ENCODE measurements around the gene SH3PXD2A.
A peak's percentile ranks its signal among the peaks of the same experiment; 100 is the strongest.

Gene SH3PXD2A, protein sequence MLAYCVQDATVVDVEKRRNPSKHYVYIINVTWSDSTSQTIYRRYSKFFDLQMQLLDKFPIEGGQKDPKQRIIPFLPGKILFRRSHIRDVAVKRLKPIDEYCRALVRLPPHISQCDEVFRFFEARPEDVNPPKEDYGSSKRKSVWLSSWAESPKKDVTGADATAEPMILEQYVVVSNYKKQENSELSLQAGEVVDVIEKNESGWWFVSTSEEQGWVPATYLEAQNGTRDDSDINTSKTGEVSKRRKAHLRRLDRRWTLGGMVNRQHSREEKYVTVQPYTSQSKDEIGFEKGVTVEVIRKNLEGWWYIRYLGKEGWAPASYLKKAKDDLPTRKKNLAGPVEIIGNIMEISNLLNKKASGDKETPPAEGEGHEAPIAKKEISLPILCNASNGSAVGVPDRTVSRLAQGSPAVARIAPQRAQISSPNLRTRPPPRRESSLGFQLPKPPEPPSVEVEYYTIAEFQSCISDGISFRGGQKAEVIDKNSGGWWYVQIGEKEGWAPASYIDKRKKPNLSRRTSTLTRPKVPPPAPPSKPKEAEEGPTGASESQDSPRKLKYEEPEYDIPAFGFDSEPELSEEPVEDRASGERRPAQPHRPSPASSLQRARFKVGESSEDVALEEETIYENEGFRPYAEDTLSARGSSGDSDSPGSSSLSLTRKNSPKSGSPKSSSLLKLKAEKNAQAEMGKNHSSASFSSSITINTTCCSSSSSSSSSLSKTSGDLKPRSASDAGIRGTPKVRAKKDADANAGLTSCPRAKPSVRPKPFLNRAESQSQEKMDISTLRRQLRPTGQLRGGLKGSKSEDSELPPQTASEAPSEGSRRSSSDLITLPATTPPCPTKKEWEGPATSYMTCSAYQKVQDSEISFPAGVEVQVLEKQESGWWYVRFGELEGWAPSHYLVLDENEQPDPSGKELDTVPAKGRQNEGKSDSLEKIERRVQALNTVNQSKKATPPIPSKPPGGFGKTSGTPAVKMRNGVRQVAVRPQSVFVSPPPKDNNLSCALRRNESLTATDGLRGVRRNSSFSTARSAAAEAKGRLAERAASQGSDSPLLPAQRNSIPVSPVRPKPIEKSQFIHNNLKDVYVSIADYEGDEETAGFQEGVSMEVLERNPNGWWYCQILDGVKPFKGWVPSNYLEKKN

DNA sequence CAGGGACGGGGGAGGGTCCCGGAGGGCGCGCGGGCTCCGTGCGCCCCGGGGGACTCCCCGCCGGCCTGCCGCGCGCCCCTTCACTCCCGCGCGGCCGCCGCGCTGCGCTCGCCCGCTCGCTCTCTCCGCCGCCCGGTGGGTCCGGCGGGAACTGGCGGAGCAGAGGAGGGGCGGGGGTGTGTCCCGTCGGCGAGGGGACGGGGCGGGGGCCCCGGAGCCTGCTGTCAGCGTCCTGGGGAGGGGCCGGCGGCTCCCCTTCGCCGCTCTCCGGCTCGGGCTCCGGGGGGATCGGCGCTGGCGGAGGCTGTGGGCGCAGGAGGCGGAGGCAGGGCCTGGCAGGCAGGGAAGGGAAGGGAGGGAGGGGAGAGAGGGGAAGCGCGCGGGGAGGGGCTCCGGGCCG, at the start of gene SH3PXD2A:
SH3PXD2A (minus strand) TSS at position 153 of the 400 bp plus-strand sequence. CDS start 310 bp downstream, outside the sequence.
- peak; percentile 69 for DNase-seq (ENCODE audit: low spot score)

DNA sequence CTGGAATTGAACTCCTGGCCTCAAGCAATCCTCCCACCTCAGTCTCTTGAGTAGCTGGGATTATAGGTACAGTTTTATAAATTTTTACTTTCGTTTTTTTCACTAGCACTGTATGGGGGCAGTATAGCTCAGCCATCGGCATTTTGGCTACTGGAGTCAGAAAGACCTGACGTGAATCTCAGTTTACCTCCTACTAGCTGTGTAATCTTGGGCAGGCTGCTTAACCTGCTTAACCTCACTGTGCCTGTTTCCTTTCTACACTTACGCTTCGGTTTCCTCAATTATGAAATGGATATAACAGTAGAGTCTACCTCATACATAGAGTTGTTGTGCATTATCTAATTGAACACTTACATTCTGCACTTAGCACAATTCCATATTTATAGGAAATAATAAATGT, 45.9 kb upstream of the SH3PXD2A start:
- no peak for DNase-seq (ENCODE audit: low spot score)

DNA sequence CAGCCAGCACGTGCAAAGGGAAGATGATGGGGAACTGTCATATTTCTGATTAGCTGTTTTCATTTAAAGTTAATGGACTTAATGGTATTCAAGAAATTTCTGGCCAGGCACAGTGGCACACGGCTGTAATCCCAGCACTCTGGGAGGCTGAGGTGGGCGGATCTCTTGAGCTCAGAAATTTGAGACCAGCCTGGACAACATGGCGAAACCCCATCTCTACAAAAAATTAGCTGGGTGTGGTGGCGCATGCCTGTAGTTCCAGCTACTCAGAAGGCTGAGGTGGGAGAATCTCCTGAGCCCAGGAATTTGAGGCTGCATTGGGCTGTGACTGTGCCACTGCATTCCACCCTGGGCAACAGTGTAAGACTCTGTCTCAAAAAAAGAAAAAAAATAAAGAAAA, 43.9 kb upstream of the SH3PXD2A start:
- DNase-seq (ENCODE audit: low spot score): no peak

DNA sequence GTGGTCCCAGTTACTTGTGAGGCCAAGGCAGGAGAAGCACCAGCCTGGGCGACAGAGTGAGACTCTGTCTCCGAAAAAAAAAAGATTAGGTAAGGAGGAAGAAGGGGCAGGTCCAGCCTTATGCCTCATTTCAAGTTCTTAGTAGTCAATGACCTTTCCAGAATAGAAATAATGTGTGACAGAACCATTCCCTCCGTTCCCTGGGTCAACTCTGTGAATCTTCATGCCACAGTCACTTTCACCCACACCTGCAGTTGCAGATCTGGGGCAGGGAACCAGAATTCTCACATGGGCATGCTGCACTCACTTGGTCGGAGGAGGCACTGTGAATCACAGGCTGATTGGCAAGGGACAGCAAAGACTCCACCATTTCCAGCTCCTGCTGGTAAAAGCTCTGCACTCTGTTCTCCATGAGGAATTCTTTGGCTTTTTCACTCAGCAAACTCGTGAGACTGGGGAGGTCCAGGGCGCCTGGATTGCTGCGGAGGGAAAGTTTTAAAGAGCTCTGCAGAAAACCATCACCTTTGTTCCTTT, 41.9 kb upstream of the SH3PXD2A start:
- no peak for DNase-seq (ENCODE audit: low spot score)

DNA sequence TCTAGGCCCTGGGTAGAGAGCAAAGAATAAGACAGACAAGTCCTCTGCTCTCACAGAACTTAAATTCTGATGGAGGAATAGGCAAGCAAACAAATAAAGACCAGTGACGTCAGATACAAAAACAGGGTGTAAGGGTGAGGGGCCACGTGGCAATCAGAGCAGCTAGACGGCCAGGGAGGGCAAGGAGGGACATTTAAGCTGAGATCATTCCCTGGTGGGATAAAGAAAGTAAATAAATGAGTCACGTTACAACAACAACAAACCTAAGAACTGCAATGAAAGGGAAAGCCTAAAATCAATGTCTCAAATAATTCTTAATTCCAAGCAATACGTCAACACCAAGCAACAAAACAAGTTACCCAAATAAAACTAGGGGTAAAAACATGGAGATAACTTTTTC, 40.8 kb upstream of the SH3PXD2A start:
- DNase-seq (ENCODE audit: low spot score): no peak

DNA sequence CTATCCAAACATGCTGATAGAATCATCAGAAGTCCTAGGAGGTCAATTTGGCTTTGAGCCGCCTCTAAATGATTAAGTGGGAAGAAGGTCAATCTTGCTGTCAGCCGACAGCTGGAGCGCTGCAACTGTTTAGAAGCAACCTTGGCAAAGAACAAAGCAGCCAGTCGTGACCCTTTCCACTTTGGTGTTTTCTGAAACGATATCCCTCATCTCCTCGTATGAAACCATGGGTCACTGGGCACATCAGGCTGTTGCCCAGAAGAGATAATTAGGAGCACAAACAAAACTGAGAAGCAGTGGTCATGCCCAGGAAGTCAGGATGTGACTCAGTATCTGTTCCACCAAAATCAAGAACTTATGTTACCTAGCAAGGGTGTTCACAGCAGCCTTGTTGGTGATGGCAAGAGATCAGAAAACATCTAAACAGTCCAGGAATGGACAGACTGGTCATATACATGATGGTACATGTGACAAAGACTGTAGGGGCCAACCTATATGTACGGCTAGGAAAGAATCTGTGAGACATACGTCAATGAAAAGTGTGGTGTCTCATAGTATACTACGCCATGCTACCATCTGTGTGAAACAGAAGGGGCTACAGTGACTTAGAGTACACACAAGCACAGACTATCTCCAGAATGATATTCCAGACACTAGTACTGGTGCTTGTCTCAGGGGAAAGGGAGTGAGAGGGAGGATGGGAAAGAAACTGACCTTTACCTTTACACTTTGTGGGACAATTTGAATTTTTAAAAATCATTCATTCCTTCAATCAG, 40.2 kb upstream of the SH3PXD2A start:
- no peak for DNase-seq (ENCODE audit: low spot score)

DNA sequence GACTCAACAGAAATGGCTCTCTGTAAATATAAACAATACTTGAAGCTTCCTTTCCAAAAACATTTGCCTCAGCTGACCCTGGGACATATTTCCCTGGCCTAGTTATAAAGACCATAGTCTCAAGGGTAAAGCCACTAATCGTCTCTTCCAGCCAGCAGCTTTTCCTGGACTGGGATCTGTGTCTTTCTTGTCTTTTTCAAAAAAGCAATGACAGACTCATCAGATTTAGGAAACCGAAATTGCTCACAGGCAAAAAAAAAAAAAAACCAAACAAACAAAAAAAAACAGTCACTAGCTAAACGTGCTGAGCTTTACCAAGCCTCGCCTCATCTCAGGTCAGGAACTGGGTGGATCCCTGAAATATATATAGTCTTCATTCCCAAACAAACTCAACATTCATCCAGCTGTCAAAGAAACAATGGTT, 39.1 kb upstream of the SH3PXD2A start:
- DNase-seq (ENCODE audit: low spot score): no peak

DNA sequence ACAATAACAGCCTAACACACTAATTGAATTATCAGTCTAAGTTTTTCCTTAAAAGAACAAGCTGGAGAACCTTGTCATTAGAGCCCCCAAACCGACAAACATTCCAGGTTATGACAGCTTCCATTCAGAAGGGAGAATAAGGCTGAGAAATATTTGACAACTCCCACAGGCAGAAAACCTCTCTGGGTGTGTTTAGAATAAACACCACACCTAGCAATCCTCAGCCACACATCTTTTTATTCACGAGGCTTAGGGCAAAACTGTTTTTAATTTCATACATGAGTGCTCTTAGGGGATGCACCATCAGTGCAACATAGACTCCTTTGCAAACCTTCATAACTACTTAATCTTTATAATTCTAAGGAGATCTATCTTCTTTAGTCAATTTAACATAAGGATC, 38.4 kb upstream of the SH3PXD2A start:
- no peak for DNase-seq (ENCODE audit: low spot score)

DNA sequence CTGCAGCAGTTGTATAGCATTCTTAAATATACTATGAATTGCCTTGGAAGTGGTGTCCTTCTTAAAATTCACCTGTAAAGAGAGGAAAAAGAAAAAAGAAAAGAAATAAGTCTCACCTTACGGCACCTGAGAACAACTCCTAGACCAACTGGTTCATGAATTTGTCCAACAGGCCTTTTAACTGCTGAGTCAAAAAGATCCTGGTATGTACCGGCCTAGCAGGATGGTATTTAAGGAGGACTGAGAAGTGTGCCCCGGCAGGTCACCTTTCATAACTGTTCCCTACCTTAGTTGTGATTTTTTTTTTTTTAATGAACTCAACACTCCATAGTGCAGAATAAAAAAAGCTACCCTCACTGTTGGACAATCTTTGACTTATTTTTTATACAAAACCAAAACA, 36.8 kb upstream of the SH3PXD2A start:
- no peak for DNase-seq (ENCODE audit: low spot score)

DNA sequence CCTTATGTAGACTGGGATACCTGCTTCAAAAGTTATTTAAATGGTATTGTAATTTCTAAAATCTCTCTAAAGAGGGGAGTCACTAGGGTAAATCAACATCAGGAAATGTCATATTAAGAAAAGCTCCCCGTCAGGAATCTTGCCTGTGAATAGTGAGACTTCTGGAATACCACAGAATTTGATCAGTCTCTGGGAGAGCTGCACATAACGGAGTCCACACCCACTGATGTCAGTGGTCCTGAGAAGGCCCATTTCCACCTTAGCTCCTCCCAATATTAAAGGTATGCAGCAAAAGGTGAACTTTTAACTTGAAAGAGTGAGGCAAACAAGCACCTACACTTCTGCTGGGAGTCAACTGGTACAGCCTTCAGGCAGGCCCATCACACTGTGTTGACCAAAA, 35.3 kb upstream of the SH3PXD2A start:
- no peak for DNase-seq (ENCODE audit: low spot score)

DNA sequence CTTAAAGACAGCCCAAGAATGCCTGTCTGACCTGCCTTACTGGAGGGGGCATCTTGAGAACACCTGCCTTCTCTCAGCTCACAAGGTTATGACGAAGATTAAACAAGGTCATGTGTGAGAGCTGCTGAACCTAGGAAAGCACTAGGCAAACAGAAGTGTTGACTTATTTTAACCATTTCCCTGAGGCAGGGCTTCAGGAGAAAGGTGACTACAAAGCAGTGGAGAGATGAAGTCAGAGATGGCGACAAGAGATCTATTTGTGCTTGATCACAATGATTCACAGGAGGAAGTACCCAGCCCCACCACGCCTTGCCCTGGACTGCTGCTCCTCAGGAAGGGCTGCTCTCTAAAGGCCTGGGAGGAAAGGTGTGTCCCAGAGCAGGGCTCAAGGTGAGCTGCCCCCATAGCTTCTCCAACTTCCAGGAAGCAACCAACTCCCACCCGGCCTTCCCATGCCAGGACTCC, 34.9 kb upstream of the SH3PXD2A start:
- no peak for DNase-seq (ENCODE audit: low spot score)

DNA sequence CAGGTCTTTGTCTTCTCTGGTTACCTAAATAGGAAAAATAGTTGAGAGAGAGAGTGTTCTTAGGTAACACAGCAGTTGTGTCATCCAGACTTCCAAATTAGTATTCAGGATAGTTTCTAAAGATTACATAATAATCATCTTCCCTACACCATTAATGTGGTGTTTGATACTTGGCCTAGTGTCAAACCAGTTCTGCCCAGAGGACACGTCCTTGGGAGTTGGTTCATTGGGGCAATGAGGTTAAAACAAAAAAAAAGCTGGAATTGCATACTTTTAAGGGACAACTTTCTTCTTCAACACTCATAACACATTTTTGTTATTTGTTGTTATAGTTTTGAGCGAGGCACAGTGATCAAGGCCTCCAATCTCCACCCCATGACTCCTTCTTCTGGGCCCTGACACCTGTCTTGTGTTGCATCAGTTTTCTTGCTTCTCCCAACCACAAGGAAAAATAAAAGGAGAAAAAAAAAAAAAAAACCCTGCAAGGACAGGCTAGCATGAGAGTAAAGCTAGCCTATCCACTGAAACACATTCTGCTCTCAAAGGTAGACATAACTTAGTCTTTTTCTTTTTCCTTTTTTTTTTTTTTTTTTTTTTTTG, 33.8 kb upstream of the SH3PXD2A start:
- DNase-seq (ENCODE audit: low spot score): no peak

DNA sequence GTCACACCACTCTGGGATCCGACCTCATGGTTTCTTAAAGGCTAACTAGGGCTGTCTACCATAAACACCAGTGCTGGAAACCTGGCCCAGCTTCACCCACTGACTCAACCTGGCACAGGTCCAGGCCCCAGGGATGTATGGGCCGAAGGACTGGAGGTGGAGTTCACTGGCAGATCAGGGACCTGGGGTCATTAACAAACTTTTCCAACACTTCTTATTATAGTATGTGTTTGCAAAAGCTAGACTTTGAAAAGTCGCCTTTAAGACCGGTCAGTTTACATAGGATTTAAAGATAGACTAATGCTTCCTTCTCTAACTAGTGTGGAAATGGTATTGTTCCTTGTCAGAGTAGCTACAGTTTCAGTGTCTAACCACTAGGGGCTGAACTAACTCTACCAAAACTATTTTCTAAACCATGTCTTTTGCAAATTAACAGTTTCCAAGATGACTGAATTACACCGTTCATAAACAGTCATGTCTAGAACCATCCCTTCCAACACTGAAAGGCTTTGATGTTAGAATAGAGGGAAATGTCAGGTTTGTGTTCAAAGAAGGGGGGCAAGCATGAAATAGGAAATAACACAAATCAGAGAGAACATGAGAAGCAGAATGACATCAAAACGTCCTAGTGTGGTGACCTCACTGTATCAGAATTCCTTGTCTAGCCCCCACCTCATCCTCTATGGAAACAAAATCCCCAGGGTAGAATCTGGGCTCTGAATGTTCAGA, 32.9 kb upstream of the SH3PXD2A start:
- DNase-seq (ENCODE audit: low spot score): peak; percentile 37

DNA sequence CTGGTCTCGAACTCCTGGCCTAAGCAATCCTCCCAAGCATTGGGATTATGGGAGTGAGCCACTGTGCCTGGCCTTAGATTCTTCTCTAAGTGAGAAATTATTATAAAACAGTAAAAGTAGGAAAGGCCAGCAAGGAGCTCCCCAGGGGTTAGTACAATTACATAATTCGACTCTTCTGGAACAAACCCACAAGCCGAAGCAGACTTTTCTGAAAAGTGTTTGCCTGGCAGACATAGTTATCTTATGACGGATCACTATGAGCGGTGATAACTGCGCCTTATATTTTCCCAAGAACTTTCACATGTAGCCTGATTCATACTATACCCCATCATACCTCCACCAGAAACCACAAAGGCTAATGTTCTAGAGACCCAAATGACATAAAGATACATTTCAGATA, 30.2 kb upstream of the SH3PXD2A start:
- DNase-seq (ENCODE audit: low spot score): no peak

DNA sequence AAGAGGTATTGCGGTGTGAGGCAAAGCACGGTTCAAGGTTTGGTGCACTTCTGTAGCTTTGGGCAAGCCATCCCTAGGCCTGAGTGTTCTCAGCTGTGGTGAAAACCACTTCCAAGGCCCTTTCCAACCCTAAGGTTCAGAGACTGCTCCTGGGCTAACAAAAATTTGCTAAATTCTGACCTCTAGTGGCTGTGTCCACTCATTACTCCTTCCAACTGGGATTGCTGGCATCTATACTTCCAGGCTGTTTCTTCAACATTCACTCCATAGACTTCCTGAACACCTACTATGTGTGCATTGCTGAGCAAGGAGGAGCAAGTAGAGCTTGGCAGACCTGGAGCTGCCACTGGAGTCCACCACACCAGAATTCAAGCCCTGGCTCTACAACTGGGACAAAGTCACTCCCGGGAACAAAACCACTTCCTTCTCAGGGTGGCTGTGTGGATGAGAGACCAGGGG, 29.3 kb upstream of the SH3PXD2A start:
- peak; percentile 58 for DNase-seq (ENCODE audit: low spot score)

DNA sequence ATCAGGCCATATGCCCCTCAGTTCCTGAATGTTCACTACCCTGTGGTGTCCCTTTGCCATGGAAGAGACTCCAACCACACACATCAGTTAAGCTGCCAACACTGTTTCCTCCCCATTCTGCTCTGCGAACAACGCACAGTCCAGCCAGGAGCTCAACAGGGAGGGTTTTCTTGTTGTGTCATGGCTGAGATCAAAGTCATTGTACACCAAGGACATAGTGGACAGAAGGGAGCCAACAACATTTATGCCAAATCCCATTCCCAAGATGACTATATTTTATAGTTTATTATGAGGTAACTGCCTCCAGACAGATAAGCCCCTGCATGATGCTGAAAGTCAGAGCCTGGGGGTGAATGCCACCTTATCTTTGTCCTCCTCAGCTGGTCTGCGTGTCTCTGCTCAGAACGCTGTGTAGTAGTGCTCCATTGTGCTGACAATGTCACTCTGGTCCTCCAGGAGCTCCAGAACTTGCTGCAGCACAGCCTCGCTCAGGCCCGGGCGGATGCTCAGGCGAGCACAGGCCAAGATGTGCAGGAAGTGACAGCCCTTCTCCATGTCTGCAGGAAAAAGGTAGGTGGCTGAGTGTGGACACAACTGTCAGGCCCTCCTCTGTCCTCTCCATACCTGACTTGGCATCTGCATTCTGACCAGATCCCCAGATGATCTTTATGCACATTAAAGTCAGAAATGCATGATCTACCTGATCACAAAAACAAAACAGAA, 27.1 kb upstream of the SH3PXD2A start:
- DNase-seq (ENCODE audit: low spot score): no peak

DNA sequence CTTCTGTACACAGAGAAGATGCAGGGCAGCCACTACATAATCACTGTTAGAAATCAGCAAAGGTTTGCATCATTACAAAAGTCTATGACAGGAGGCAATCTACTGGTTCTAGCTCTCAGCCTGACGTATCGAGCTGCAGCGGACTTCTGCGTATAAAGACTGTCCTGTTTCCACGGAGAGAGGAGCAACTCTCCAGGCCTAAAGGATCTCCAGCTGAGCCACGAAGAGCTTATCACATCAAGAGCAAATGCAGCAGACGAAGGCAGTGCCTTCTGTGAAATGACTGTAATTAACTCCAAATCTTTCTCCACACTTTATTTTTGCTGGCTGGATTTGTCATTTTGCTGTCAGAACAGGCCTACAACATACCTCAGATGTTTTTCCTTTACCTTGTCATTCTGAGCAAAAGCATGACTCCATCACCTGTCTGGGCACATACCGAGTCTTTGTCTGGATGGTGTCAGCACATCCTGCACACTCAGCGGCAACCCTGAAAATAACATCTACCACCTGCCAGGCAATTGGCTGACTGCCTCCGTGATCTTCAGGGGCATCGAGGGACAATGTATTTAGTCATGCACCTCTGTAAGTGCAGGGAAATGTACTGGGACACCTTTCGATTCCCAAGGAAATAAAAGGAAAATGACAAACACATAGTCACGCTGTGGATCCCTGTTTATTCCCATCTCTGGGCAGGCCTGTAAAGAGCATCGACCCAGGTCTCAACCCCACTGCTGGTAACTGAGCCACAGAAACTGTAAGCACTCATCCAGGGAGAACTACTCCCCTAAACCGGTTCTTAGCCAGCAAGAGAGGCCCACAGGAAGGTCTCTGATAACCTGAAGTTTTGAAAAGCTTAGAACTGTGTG, 26.3 kb upstream of the SH3PXD2A start:
- DNase-seq (ENCODE audit: low spot score): no peak

DNA sequence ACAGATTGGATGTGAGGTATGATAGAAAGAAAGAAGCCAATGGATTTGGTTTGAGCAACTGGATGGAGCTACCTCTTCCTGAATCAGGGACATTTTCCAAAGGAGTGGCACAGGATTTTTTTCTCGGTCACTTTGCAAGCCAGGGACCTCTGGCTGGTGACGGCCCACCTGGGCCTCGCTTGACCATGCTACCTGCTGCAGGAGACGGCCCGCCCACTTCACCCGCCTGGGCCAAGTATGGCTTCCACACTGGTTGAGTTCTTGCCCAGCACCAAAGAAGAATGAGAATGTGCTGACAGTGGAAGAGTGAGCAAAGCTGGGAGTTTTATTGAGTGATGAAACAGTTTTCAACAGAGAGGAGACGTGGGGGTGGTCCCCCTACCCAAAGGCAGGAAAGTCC, 24.5 kb upstream of the SH3PXD2A start:
- no peak for DNase-seq (ENCODE audit: low spot score)

DNA sequence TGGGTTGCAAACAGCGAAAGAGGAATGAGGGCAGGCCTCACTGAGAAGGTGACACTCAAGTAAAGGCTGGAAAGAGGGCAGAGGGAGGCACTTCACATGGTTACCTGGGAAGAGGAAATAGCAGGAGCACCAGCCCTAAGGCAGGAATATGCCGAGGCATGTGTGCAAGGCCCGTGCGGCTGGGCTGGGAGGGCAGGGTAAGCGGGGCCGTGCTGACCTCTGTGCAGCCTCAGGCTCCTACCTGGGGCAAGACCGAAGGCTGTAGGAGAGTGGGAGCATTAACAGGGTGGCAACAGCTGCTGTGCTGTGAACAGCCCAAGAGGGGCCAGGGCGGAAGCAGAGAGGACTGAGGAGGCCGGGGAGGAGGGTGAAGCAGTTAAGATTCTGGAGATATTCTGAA, 24.0 kb upstream of the SH3PXD2A start:
- no peak for DNase-seq (ENCODE audit: low spot score)
